AG09309 (cell line): ENCODE data around the gene SLC35F2.
"Not testable (repeated sequence)": the region's sequence is repeated elsewhere in the genome, so short reads cannot be mapped to it uniquely, and the experiment has no call there.

Source experiments
- DNase-seq: peaks from one replicate; pipeline ENCODE4 v3.0.0-alpha.2; 2010; ENCODE audit warnings: low read depth
- H3K4me3 ChIP-seq: 2 replicates; pipeline ENCODE4 v1.5.1; 2011; ENCODE audit warnings: mild to moderate bottlenecking, low read depth, low read length, moderate library complexity; ENCODE audit not compliant: control insufficient read depth
- TF ChIP-seq, protein P1 (sequence below): IDR thresholded peaks from 2 replicates; pipeline ENCODE4 v1.5.1; 2011; ENCODE audit warnings: mild to moderate bottlenecking, low read depth, low read length, inconsistent platforms; ENCODE audit not compliant: insufficient read depth, control insufficient read depth; ENCODE audit errors: missing control alignments

The SLC35F2 gene

DNA sequence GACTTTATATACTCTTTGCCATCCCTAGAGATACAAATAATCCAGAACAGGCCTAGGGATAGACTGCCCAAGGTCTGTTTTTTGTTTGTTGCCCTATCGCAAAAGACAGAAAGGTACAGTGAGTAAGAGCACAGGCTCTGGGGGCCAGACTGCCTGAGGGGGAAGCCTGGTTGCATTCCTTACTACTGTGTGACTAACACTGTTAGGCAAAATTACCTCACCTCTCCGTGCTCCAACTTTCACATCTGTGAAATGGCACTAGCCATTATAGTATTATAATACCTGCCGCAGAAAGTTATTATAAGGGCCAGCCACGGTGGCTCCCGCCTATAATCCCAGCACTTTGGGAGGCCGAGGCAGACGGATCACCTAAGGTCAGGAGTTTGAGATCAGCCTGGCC lies 14.5 kb downstream of the SLC35F2 start:
- no peak overlapping the region for H3K4me3 ChIP-seq
- DNase-seq: no peak
- TF ChIP-seq, protein P1, sequence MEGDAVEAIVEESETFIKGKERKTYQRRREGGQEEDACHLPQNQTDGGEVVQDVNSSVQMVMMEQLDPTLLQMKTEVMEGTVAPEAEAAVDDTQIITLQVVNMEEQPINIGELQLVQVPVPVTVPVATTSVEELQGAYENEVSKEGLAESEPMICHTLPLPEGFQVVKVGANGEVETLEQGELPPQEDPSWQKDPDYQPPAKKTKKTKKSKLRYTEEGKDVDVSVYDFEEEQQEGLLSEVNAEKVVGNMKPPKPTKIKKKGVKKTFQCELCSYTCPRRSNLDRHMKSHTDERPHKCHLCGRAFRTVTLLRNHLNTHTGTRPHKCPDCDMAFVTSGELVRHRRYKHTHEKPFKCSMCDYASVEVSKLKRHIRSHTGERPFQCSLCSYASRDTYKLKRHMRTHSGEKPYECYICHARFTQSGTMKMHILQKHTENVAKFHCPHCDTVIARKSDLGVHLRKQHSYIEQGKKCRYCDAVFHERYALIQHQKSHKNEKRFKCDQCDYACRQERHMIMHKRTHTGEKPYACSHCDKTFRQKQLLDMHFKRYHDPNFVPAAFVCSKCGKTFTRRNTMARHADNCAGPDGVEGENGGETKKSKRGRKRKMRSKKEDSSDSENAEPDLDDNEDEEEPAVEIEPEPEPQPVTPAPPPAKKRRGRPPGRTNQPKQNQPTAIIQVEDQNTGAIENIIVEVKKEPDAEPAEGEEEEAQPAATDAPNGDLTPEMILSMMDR: no peak

DNA sequence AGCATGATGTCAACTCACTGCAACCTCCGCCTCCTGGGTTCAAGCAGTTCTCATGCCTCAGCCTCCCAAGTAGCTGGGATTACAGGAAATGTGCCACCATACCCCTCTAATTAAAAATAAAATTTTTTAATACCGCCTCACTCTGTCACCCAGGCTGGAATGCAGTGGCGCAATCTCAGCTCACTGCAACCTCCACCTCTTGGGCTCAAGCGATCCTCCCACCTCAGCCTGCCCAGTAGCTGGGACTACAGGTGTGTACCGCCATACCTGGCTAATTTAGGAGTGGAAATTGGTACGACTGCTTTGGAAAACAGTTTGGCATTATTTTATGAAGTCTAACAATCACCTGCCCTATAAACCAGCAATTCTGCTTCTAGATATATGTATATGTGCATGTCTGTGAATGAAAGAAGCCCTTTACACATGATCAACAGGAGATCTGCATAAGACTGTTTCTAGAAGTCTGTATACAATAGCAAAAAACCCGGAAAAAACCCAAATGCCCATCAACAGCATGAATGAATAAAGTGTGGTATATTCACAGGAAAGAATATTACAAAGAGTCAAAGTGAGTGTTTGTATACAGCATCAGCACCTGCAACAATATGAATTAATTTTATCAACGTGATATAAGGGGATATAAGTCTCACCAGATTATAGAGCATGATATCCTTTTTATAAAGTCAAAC lies 16.0 kb downstream of the SLC35F2 start:
- DNase-seq: no peak
- no peak overlapping the region for H3K4me3 ChIP-seq
- TF ChIP-seq, protein P1: no peak

DNA sequence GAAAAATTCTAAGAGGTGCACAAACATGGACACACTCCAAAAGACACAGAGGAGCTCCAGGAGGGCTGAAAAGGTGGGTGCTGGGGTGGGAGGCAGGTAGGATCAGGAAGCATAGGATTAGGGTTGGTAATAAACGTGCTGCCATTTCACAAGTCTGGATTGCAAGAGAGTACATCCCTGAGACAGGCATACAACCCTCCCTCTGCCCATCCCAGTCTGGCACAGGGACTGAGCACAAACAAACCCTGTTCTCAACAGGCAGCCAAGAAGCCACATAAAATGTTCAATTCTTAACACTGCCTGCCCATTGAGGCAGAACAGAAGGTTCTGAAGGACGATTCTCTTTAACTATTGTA lies 18.5 kb downstream of the SLC35F2 start:
- TF ChIP-seq, protein P1: no peak
- DNase-seq: no peak
- H3K4me3 ChIP-seq: peak overlapping the region; percentile 15

DNA sequence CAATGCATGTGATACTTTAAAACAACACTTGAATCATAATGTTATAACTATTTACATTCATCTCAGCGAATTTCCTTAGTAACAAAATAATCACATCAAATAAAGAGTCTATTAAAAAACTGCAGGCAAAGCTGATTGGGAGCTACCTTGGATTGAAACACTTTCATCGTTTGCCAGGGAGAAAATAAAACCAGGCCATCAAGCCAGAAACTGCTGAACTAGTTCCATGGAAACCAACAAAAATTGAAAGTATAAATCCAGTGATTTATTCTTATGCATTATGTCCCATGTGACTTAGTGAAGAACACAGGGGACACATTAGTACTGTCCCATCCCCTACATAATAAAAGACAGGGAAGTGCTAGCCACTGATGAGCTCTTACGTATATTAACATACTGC lies 21.7 kb downstream of the SLC35F2 start:
- TF ChIP-seq, protein P1: no peak
- DNase-seq: no peak
- H3K4me3 ChIP-seq: no peak overlapping the region

DNA sequence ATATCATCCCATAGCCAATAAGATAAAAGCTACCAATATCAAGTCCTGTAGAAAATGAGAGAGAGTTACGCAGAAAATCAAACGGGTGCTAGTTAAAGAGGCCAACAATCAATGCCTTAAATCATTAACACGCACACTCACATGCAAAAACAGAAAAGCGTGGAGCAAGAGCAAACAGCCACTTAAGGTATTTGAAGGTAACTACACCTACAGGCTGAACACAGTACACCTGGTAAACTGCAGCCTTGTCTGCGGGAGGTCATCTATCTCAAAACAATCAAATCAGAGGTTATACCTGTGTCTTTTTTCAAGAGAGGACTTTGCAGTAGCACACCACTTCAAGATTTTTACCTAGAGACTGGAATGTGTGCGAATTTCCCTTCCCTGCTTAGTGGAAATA lies 23.6 kb downstream of the SLC35F2 start:
- no peak for DNase-seq
- TF ChIP-seq, protein P1: no peak

DNA sequence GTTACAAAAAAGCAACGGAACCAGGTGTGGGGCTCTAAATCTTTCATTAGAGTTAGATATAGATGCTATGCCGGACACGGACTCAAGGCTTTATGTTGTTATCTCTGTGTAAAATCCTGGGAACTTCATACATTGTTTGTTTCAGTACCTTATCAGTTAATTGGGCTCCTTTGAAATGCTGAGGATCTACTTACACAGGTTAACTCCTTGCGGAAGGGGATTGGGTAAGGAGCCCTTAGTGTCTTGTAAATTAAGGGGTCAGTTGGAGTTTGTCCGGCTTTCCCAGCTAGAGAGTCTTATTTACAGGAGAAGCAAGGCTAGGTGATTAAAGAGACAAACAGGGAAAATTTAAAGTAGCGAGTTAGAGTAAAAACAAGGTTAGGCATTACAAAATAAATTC lies 24.7 kb downstream of the SLC35F2 start:
- H3K4me3 ChIP-seq, DNase-seq: not testable (repeated sequence)

More for the DNA sequence above, 23.6 kb downstream of the SLC35F2 start:
- H3K4me3 ChIP-seq: no peak overlapping the region

DNA sequence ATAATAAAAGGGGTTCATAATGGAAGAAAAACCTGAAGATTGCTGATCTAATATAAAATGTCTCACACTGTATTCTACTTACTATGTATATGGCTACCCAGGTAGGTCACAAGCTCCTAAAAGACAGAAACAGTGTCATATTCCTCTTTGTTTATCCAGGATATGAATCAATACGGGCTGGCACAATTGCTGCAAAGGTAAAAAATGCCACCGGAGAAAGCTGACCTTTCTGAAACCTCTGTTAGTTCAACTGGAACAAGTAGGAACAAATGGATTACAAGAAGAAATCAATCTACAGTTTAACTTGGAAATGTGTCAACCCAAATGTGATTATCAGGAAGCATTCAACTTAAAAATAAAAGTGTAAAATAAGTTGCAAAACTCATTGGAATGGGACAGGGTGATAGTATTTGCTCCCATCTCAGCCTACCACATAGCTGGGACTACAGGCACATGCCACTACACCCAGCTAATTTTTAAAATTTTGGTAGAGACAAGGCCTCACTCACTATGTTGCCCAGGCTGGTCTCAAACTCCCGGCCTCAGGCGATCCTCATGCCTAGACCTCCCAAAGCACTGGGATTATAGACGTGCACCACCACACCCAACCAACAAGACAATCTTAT lies 27.6 kb downstream of the SLC35F2 start:
- TF ChIP-seq, protein P1: no peak
- no peak overlapping the region for H3K4me3 ChIP-seq
- DNase-seq: no peak
